HG03520 (cell line): Measurements from ENCODE around the gene CLK3.
"Not testable (repeated sequence)": the region's sequence is repeated elsewhere in the genome, so short reads cannot be mapped to it uniquely, and the experiment has no call there.

ENCODE experiments used
- ATAC-seq: cut with Tn5 transposase; IDR thresholded peaks from one replicate; pipeline ENCODE4 v1.9.1; 2021; ENCODE audit warnings: mild to moderate bottlenecking, moderate library complexity; ENCODE audit not compliant: unreplicated experiment

CLK3 gene

DNA sequence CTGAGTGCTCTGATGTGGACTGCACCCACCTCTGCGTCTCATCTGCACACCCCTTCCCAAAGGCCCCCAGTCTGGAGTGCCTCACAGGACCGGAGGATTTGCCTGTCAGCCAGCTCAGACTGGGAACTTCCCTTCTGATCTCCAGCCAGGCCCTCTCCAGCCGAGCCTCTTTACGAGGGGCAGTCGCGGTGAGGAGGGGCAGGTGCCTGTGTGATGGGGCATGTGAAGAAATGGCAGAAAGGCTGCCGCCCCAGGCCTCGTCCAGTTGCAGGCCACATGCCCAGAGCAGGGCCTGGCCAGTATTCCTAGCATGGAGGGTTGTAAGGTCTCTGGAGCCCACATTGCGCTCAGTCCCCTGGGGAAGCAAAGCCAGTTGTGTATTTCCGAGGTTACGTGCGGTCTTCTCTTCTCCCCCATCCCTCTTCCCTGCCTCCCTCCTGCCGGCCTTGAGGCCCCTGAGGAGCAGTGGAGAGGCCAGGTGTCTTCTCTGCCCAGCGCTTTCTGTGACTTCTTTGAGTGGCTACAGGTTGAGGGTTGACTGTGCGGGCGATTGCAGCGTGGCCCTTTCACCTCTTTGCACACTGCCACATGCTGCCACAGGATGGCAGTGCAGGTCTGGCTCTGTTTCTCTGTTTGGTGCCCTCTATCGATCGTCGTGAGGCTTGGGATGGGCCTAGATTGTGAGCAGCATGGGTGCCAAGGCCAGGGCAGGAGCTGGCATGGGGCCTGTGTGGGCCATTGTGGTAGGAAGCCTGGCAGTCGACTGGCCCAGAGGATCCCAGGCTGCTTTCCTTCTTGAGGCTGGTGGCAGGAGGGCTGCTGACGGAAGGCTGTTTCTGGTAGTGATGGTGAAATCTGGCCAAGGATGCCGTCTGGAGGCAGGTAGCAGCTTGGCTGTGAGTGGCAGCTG lies 5.3 kb downstream of the CLK3 start:
- no peak for ATAC-seq

DNA sequence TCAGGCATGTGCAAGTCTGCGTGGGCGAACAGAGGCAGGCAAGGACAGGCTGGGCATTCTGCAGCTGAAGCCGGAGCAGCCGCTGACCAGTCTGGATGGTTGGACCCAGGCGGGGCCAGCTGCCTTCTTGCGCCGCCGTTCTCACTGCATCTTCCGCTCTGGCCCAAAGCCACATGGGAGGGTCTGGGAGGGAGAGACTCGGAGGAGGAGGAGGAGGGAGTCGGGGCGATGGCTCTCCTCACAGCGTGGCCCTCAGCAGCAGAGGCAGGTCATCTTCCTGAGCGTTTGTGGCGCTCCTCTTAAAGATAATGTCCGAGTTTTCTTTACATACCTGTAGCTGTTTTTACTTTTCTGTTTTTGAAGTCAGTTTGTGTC lies 5.9 kb downstream of the CLK3 start:
- no peak for ATAC-seq

DNA sequence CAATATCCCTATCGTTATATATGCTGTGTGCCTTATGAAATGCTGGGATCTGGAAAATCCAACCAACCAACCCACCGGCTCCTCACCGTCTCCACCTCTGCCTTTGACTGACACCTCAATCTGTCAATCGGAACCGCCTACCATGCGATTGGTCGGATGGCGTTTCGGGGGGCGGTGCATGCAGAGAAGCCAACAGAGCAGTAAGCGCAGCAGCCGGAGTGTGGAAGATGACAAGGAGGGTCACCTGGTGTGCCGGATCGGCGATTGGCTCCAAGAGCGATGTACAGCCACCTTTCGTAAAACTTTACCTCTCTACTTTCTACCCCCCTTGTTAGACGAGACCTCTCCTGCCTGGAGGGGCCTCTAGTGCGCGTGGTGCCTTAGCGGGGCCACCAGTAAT lies 6.3 kb downstream of the CLK3 start:
- no peak for ATAC-seq

DNA sequence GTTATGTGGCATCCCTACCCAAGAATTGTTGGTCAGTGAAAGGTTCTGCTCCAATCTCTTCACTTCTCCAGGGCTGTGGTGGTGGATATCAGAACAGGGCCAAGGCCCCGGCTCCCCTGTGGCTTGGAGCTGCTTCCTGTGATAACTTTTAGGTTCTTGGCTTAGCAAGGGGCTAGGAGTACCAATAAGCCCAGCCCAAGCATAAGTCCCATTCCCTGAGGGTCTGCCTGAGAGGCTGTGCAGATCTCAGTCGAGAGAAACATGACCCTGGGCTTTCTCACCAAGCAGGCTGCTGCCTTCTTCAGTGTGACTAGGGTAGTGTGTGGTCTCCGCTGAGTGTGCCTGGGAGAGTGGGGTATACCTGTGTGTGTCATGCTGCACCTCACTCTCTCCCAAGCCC lies 7.1 kb downstream of the CLK3 start:
- no peak for ATAC-seq

DNA sequence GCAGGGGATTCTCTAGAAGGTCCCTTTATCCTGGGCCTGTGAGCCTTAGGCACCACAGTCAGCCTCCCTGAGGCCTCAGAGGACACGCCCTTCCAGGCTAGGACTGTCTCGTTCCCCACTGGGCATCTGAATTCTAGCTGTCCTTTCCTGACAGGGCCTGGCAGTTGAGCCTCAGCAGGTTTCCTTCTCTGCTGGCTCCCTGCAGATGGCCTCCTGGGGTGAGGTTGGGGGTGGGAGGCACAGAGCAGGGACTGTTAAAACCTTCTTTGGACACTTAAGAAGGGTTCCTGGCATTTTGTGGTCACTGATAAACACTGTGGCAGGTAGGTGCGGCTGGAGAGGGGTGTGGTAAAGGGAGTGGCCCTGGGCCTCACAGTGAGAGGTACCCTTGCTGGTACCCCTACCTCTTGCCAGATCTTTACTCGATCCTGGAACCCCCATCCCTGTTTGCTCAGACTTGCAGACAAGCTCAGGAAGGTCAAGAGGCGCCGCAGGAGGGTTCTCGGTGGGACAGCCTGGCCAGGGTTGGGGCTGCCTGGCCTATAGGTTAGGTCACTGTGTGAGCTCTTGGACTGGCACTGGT lies 8.5 kb downstream of the CLK3 start:
- no peak for ATAC-seq

DNA sequence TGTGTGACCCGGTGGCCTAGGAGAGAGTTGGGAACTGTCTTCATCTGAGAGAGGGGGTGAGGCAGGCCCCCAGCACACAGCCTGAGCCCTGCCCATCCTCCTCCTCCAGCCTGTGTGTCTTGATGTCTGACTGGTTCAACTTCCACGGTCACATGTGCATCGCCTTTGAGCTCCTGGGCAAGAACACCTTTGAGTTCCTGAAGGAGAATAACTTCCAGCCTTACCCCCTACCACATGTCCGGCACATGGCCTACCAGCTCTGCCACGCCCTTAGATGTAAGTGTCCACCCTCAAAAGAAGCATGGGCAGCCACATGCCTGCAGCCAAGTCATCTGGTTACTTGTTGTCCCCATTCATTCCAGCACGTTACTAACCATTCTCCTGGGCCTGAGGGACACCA lies 10.1 kb downstream of the CLK3 start:
- no peak for ATAC-seq

DNA sequence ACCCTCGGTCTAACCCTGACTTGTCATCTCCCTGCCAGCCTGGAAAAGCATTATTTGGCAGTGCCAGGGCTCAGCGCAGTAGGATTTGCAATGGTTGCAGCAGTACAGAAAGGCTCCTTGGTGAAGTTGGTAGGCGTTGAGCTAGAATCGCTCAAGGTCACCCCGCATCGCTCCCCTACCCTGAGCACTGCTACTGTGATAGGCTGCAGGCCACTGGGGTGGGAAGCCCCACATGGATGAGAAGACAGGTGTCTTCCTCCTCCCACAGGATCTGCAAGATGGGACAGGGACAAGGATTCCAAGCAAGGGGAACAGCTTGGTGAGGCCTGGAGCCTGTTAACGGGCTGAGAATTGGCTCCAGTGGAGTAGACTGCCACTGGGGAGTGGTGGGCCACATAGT lies 10.7 kb downstream of the CLK3 start:
- no peak for ATAC-seq

DNA sequence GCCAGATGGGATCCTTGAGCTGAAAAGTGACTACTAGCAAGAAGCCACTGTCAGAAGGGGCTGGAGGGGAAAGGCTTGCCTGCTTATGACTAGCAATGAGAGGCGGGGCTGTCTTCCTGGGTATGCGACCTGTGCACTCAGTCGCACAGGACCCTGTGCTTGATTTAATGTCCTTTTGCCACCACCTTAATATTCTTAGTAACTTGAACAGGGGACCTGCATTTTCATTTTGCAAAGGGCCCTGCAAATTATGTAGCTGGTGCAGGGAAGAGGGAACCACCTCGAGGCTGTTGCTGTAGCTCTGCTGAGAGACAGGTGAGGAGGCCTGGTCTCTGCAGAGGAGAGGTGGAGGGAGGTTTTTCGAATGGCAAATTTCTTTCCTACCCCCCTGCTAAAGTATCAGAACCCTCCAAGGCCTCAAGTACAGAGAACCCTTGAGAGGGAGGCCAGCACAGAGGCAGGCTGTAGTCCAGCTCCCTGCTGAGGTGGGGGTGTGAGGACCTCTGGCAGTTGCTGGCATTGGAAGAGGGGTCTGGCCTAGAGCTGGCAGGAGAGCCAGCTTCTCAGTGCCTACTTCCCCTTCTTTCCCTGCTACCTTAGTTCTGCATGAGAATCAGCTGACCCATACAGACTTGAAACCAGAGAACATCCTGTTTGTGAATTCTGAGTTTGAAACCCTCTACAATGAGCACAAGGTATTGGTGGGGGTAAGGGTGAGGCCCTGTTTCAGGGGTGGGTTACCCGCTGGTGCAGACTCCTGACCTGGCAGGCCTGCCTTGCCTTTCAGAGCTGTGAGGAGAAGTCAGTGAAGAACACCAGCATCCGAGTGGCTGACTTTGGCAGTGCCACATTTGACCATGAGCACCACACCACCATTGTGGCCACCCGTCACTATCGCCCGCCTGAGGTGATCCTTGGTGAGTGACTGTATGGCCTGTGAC lies 11.4 kb downstream of the CLK3 start:
- ATAC-seq = no peak

DNA sequence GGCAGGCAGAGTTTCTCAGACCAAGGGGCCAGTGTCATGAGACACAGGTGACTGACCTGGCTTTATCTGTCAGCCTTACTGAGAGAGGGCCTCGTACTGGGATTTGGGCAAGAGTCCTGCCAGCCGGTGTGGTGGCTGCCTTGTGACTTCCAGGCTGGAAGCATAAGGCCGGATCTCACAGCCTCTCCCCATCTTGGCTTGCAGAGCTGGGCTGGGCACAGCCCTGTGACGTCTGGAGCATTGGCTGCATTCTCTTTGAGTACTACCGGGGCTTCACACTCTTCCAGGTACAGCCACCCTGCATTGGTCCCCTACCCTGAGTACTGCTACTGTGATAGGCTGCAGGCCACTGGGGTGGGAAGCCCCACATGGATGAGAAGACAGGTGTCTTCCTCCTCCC lies 12.1 kb downstream of the CLK3 start:
- ATAC-seq = no peak

DNA sequence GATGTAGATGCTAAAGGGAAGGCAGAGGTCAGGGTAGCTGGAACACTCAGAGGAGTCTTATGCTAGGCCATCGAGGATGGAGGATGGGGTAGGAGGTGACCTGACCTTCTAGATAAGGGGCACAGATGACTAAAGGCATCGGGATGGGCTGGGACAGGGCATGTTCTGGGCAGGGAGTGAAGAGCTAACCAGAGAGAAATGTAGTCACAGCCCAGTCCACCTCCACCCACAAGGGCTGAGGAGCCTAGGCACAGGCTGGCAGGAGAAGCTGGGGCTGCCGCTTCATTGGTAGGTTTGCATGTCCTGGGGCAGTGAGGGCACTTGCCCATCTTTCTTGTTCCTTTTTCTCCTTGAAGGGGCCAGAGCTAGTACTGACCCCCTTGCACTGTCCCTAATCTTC lies 12.6 kb downstream of the CLK3 start:
- ATAC-seq = no peak

DNA sequence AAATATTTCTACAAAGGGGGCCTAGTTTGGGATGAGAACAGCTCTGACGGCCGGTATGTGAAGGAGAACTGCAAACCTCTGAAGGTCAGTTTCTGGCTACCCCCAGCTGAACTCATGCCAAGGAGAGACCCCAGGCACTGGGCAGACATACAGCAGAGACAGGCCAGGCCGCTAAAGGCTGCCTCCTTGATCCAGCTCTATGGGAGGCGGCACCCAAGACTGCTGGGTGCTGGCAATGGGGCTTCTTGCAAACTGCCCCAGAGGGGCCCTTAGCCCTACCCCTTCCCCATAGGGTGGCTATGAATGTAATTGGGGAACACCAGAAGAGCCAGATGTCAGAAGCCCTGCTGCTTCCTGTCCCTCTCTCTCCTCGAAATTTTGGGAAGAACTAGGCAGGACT lies 13.3 kb downstream of the CLK3 start:
- ATAC-seq = no peak

DNA sequence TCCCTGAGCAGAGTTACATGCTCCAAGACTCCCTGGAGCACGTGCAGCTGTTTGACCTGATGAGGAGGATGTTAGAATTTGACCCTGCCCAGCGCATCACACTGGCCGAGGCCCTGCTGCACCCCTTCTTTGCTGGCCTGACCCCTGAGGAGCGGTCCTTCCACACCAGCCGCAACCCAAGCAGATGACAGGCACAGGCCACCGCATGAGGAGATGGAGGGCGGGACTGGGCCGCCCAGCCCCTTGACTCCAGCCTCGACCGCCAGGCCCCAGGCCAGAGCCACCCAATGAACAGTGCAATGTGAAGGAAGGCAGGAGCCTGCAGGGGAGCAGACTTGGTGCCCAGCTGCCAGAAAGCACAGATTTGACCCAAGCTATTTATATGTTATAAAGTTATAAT lies 14.1 kb downstream of the CLK3 start:
- not testable (repeated sequence) for ATAC-seq

DNA sequence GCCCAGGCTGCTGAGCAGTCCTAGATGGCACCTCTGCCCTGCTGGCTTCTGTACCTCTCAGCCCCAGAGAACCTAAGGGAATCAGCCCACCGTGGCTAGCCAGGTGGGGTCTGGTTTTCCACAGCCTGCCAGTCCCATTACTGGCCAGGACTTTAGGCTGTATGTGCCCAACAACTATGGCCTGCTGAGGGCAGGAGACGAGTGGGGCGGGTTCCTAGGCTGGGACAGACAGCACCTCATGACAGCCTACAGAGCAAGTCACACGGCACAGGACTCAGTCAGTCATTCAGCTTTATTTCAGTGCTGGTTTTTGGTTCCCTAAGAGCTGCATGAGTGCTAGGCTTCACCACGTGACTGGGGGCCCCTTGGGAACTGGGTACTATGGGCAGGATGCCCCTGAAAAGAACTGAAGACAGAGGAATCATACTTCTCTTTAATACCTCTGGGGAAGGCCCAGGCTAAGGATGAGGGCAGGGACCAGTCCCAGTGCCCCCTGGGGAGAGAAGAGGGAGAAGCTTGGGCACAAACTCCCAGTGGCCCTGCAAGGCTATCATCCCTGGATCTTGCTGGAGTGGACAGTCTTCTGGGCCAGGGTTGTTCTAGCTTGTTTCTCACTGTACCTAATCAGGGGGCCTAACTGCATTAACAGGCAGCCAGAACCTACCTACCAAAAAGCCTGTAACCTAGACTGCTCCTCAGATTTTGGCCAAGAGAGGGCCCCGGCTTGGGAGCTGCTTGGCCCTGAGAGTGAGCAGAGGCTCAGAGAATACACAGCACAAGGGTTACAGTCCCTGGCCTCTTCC lies 14.8 kb downstream of the CLK3 start:
- no peak for ATAC-seq

DNA sequence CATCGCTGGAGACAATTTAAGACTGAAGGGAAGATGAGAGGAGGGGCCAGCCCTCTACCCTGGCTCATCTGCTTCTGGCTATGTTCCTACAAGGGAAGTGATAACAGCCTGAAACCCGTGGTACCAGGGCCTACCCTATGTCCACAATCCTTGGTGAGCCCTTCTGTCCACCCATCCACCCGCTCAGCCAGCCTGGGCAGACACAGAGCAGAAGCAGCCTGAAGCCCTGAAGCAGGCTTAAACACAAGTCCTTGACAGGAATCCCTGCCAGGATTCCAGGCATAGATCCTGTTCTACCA lies 15.4 kb downstream of the CLK3 start:
- ATAC-seq = no peak

DNA sequence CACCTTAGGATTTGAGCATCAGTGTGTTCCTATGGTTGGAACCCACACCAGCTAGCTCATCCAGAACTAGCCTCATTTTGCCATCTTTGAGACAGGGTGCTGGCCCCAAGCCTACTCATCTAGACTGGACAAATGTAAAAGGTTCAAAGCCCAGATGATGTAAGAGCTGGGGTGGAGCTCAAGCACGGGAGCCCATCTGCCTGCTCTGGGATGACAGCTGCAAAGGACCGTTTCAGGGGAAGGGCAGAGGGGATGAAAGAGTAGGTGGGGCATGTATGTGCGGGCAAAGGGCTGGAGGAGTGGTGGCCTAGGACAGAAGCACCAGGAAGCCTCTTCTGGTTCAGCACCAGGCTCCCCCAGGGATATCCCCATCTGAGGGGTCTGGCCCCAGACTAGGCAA lies 15.8 kb downstream of the CLK3 start:
- no peak for ATAC-seq

DNA sequence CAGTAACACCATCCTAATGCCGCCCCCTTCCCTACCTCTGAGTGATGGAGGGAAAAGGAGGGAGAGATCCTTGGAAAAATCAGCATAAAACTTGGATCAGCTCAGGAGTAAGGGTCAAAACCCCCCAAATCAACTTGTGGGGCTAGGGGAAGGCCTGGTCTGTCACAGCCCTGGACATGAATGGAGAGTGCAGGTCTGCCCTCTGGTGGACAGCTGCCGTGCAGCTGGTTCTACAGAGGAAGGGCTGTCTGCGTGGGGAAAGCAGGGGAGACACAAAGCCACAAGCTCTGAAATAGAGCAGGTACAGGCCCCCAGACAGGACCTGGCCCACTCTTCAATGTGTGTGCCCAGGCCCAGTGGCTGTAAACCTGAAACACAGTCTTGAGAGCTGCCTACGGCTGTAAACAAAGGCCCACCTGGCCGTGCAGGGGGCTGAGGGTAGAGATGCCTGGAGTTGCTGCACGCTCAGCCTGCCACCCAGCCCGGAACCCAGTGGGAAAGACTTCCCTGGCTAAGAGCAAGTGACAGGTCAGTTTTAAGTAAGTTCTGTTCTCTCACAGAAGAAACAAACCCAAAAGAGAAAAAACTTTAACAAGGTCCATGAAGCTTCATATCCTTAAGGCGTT lies 16.4 kb downstream of the CLK3 start:
- ATAC-seq = no peak

DNA sequence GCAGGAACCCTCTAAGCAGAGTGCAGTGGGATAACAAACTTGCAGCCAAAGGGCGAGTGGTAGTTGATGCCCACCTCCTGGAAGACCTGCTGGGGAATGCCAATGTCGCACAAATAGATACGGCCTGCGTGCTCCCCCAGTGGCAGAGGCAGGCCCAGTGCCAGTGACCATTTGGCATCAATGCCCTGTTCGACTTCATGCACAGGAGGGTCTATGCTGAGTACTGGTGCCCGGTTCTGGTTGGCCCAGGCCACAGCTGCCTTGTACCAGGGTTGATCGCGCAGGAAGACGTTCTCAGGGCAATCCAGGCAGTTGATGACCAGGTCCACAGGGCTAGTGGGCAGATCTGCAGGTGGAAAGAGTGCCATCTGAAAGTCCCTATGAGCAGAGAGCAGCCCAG lies 17.0 kb downstream of the CLK3 start:
- ATAC-seq = no peak

DNA sequence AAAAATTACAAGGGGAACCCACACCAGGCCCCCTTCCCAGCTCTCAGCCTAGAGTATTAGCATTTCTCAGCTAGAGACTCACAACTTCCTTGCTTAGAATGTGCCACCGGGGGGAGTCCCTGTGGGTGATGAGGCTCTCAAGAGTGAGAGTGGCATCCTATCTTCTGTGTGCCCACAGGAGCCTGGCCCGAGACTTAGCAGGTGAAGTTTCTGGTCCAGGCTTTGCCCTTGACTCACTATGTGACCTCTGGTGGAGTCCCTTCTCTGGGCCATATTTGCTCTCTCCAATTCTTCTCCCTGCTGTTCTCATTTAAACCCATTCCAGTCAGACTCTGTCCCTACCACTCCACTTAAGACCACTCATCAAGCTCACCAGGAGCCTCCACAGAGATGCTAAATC lies 18.1 kb downstream of the CLK3 start:
- no peak for ATAC-seq

DNA sequence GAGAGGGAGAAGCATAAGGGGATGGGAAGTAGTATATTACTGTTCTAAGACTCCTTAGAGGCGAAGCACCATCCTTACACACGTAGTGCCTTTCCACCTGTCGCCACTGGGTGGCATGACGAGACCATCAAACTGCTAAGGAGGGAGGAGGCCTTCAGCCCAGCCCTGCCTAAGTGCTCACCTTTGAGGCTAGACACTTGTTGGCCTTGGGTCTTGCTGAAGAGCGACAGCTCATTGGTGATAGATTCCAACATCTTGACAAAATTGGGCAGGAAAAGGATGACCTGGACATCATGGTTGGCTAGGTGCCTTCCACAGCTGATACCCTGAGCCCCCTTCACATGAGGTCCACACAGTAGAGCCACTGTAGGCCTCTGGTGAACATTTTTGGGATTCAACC lies 19.6 kb downstream of the CLK3 start:
- no peak for ATAC-seq

DNA sequence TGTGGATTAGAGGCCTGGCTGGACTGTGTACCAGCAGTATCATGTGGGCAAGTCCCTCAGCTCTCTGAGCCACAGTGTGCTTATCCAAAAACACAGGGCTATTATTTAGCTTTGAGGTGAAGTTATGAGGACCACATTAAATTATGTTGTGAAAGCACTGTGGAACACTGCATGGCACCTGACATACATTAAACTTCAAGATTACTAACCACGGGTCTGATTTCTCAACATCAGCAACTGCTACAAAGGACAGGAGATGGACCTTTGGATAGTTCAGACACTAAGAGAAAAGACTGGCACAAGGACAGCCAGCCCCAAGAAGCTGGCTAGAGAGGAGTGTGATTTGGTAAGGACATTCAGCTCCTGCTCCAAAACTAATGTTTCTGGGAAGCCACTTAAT lies 21.3 kb downstream of the CLK3 start:
- ATAC-seq = no peak

DNA sequence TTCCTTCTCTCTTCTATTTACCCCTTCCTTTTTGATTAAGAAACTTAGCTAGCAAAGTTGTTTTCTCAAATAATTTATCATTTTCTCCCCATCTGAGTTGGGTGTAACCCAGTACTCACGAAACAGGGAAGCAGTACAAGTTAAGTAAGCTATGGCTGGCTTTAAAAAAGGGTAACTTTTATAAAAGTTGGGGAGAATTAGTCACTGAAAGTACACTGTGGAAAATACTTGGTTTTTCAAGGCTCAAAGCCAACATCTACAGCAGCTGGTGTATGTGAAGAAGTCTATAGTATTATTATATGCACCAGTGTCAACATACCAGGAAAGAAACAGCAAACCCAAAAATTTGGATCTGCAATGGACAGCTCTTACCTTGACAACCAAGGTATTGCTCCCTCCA lies 25.5 kb downstream of the CLK3 start:
- ATAC-seq = no peak
